ENCODE measurements around the gene REC8. TPM values are rescaled to one million over a fixed set of nuclear protein-coding genes. Genes with fewer than 3 reads are reported as not detected.

REC8 gene
- total and polyA plus RNA-seq, 9 donors, result 2.1 to 18.1 (median 10.7) TPM

DNA sequence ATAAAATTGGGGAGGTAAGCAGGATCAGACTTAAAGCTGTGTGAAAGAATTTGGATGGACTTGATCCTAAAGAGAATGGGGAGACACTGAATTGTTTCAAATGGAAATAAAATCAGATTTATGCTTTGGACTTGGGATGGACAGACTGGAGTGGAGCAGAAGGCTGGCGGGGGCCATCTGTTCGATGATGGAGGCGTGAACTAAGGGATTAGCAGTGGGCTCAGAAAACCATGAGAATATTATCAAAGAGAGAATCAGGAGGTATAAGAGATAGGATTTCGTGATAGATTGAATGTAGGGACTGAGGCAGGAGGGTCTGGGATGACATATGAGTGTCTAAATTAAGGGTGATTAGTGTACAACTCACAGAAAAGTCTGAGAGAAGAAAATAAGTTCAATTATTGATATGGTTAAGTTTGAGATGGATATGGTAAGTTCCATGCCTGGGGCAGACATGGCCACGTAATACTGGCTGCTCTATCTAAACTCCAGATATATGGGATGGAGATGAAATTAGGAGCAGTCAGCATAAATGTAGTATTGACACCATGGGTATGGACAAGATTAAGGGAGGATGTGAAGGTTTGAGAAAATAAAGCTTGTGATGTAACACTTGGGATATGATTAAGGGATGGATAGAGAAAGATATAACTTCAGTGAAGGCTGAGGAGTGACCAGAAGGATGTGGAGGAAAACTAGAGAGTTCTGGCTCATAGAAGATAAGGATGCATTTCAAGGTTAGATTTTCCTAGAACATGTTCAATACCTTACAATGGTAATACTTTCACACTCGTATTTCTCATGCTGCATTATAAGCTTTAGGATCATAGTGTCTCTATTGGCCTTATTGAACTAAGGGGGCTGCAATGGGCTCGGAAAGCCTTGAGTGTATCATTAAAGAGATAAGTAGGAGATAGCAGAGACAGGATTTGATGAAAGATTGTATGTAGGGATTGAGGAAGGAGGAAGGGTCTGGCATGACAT is 32.6 kb downstream of the REC8 start:
- Histone ChIP-seq H3K9me3 (replicated peaks; ENCODE audit: control insufficient read depth, low read depth, low read length) (no peaks in the 10 kb centered on the region), H3K4me3 (ENCODE audit: low read length) (no peak overlapping the region), H3K4me1 (ENCODE audit: control insufficient read depth, insufficient read depth, low read length) (no peaks in the 10 kb centered on the region), H3K27me3 (ENCODE audit: control insufficient read depth, insufficient read depth, low read length) (no peaks in the 10 kb centered on the region), H3K36me3 (ENCODE audit: control insufficient read depth, insufficient read depth, low read length) (peaks cover 59% of the 10 kb centered on the region), H3K27ac (ENCODE audit: low read length) (no peak overlapping the region)
- WGBS (ENCODE audit: insufficient coverage), result 100% methylated on average over 5 of the region's 7 CpGs
- DNase-seq, result no peak

DNA sequence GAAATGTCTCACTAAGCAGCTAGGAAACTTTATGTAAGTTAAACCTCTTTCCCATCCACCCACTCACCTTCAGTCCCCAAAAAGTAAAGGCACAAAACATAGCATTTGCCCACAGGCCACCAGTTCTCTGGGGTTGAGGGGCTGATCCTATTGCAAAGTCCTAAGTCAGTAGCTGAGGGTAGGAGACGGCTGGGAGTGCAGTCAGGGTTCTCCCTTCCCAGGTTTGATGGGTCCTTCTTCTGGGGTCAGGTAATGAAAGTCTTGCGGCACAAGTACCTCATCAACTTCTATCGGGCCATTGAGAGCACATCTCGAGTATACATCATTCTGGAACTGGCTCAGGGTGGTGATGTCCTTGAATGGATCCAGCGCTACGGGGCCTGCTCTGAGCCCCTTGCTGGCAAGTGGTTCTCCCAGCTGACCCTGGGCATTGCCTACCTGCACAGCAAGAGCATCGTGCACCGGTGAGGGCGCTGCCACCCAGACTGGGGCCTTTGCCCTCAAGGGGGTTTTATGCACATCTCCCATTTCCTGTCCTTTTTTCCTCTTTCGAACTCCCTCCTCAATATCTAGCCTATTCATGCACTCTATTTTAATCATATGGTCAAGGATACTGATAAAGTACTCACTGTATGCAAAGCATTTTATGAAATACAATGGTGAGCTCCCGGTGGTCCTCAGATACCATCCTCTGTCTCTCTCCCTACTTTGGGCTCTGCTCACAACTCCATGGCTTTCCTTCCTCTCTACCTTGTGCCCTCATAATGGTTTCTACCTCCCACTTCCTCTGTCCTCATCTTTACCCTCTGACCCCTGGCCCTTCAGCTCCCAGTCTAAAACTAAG is 34.6 kb downstream of the REC8 start:
- Histone ChIP-seq H3K36me3 (ENCODE audit: control insufficient read depth, insufficient read depth, low read length) (peaks cover 70% of the 10 kb centered on the region), H3K27me3 (ENCODE audit: control insufficient read depth, insufficient read depth, low read length) (no peaks in the 10 kb centered on the region), H3K4me1 (ENCODE audit: control insufficient read depth, insufficient read depth, low read length) (no peaks in the 10 kb centered on the region), H3K9me3 (replicated peaks; ENCODE audit: control insufficient read depth, low read depth, low read length) (no peaks in the 10 kb centered on the region), H3K4me3 (ENCODE audit: low read length) (no peak overlapping the region), H3K27ac (ENCODE audit: low read length) (no peak overlapping the region)
- DNase-seq, result no peak
- 91% methylated on average over 10 of the region's 11 CpGs for WGBS (ENCODE audit: insufficient coverage)

DNA sequence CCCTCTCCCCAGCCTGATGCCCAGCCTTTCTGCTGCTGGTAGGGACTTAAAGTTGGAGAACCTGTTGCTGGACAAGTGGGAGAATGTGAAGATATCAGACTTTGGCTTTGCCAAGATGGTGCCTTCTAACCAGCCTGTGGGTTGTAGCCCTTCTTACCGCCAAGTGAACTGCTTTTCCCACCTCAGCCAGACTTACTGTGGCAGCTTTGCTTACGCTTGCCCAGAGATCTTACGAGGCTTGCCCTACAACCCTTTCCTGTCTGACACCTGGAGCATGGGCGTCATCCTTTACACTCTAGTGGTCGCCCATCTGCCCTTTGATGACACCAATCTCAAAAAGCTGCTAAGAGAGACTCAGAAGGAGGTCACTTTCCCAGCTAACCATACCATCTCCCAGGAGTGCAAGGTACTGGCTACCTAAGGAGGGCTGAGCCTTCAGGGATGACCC is 35.2 kb downstream of the REC8 start:
- Histone ChIP-seq H3K27ac (ENCODE audit: low read length) (no peak overlapping the region), H3K9me3 (replicated peaks; ENCODE audit: control insufficient read depth, low read depth, low read length) (no peaks in the 10 kb centered on the region), H3K4me3 (ENCODE audit: low read length) (no peak overlapping the region), H3K27me3 (ENCODE audit: control insufficient read depth, insufficient read depth, low read length) (no peaks in the 10 kb centered on the region), H3K36me3 (ENCODE audit: control insufficient read depth, insufficient read depth, low read length) (peaks cover 67% of the 10 kb centered on the region), H3K4me1 (ENCODE audit: control insufficient read depth, insufficient read depth, low read length) (no peaks in the 10 kb centered on the region)
- WGBS (ENCODE audit: insufficient coverage), result 88% methylated on average over 5 of the region's 5 CpGs
- DNase-seq, result no peak

DNA sequence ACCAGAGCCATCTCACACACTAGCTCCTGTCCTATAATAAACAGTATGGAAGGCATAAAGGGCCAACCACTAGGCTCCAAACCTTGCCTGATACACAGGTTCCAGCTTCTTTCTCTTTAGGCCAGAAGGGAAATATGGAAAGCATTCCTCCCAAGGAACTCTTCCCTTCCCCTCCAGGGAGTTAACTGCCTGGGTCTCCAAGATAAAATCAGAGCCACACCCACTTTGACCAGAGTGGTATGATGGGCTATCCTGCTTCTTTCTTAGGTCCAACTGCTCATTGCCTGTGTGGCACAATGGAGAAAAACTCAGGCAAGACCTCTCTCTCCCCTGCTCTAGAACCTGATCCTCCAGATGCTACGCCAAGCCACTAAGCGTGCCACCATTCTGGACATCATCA is 35.7 kb downstream of the REC8 start:
- no peak for DNase-seq
- Histone ChIP-seq H3K4me3 (ENCODE audit: low read length) (no peak overlapping the region), H3K27ac (ENCODE audit: low read length) (no peak overlapping the region), H3K4me1 (ENCODE audit: control insufficient read depth, insufficient read depth, low read length) (no peaks in the 10 kb centered on the region), H3K9me3 (replicated peaks; ENCODE audit: control insufficient read depth, low read depth, low read length) (no peaks in the 10 kb centered on the region), H3K27me3 (ENCODE audit: control insufficient read depth, insufficient read depth, low read length) (no peaks in the 10 kb centered on the region), H3K36me3 (ENCODE audit: control insufficient read depth, insufficient read depth, low read length) (peaks cover 67% of the 10 kb centered on the region)
- WGBS (ENCODE audit: insufficient coverage), result no CpG with 5 or more reads among the region's 2 CpGs

DNA sequence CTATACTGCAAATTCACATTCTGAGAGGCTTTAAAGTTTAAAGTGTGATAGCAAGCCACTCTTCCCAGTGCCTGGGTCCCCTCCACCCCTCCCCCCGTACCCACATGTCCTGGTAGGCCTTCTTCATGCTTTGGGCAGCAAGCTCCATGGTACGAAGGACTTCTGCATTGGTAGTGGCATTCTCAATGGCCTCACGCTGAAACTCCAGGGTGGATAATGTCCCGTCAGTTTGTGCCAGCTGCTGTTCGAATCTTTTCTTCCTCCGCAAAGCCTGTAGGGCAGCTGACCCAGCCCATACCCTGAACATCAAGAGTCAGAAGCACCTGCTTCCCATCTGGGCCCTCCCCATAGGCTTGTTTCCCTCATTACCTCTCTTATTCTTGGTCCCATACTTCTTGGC is 39.4 kb downstream of the REC8 start:
- H3K4me1 ChIP-seq (ENCODE audit: control insufficient read depth, insufficient read depth, low read length), result peaks cover 17% of the 10 kb centered on the region
- 93% methylated on average over 6 of the region's 6 CpGs for WGBS (ENCODE audit: insufficient coverage)
- no peak overlapping the region for H3K4me3 ChIP-seq (ENCODE audit: low read length)
- no peaks in the 10 kb centered on the region for H3K9me3 ChIP-seq (replicated peaks; ENCODE audit: control insufficient read depth, low read depth, low read length)
- no peaks in the 10 kb centered on the region for H3K27me3 ChIP-seq (ENCODE audit: control insufficient read depth, insufficient read depth, low read length)
- no peak overlapping the region for H3K27ac ChIP-seq (ENCODE audit: low read length)
- no peak for DNase-seq
- peaks cover 57% of the 10 kb centered on the region for H3K36me3 ChIP-seq (ENCODE audit: control insufficient read depth, insufficient read depth, low read length)

DNA sequence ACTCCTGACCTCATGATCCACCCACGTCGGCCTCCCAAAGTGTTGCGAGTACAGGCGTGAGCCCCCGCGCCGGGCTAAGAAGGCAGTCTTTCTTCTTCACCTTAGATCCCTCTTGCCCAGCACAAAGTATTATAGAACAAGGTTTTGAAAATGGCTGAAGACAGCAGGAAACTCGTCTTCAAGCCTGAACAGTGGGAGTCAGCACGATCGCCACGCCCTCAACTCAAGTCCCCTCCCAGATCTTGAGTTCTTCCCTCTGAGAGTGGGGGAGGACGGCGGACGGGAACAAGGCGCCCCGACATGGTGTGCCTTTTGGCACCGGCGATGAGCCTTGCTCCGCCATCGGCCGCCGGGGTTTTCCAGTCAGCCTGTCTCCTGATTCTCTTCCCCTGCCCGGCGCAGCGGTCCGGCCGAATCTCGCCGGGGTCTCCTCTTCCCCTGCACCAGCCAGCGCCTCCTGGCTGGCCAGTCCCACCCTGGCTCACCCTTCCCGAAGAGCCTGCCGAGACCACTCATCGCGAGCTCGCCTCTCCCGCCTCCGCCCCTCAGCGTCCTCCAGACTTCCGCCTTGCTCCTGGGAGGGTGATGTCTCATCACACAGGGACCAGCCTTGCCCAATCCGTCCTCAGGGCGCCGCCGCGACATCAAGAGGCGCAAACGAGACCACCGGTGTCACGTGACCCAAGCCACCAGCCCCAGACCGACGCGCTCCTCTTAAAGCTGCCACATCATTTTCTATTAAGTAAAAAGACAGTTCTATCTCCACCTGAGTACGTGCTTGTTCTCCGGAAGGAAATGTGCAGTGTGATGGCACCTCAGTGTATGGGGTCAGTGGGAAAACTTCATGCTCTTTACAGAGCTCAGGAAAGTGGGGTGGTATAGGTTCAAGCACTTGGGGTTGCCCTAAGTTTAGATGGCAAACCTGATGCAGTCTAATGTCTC is 41.3 kb downstream of the REC8 start, which contains the start of gene CHMP4A:
Gene CHMP4A, minus strand, starts transcription at position 565 of the 942 bp plus-strand sequence. Its CDS starts 49 bp downstream, at position 516.
- H3K27me3 ChIP-seq (ENCODE audit: control insufficient read depth, insufficient read depth, low read length), result no peaks in the 10 kb centered on the region
- peak within 1 kb of the TSS; percentile 100 for H3K27ac ChIP-seq (ENCODE audit: low read length)
- peaks cover 17% of the 10 kb centered on the region for H3K4me1 ChIP-seq (ENCODE audit: control insufficient read depth, insufficient read depth, low read length)
- under 1% methylated on average over 30 of the region's 53 CpGs for WGBS (ENCODE audit: insufficient coverage)
- peak; percentile 99 for DNase-seq
- peaks cover 49% of the 10 kb centered on the region for H3K36me3 ChIP-seq (ENCODE audit: control insufficient read depth, insufficient read depth, low read length)
- H3K9me3 ChIP-seq (replicated peaks; ENCODE audit: control insufficient read depth, low read depth, low read length), result no peaks in the 10 kb centered on the region
- peak within 1 kb of the TSS; percentile 76 for H3K4me3 ChIP-seq (ENCODE audit: low read length)

DNA sequence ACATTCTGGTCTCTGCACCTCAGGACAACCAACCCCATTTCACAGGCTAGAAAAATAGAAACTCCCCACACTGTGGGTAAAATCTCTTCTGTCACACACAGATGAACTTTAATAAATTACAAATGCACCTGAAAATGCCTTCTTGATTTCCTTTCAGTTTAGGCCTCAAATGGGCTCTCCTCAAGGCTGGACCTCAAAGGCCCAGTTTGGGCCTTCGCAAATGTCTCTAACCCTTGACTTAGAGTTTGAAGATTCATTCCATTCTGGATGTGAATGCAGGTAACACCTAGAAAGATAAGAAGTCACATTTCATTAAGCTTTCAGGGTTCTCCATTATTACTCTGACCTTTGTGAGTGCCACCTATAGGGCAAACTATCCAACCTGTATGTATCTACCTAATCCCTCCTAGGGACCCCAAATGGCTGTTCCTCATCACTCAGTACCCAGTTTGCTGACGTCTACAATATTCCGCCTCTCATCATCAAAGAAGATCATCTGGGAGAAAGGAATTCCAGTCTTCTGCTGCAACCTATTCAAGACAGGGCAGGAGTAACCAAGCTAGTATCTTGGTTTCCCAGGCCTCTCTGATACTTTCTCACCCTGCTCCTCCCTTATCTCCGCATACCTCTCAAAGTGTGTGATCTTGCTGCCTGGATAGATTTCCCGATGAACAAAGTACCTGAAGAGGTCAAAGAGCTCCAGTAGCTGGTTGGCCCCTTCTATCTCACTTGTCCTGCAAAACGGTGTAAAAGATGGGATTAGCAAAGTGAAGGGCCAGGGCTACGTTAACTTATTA is 42.2 kb downstream of the REC8 start:
- Histone ChIP-seq H3K36me3 (ENCODE audit: control insufficient read depth, insufficient read depth, low read length) (peaks cover 41% of the 10 kb centered on the region), H3K4me3 (ENCODE audit: low read length) (peak overlapping the region; percentile 76), H3K4me1 (ENCODE audit: control insufficient read depth, insufficient read depth, low read length) (peaks cover 17% of the 10 kb centered on the region), H3K27me3 (ENCODE audit: control insufficient read depth, insufficient read depth, low read length) (no peaks in the 10 kb centered on the region), H3K27ac (ENCODE audit: low read length) (peak overlapping the region; percentile 100), H3K9me3 (replicated peaks; ENCODE audit: control insufficient read depth, low read depth, low read length) (no peaks in the 10 kb centered on the region)
- 94% methylated on average over 4 of the region's 7 CpGs for WGBS (ENCODE audit: insufficient coverage)
- DNase-seq, result no peak

DNA sequence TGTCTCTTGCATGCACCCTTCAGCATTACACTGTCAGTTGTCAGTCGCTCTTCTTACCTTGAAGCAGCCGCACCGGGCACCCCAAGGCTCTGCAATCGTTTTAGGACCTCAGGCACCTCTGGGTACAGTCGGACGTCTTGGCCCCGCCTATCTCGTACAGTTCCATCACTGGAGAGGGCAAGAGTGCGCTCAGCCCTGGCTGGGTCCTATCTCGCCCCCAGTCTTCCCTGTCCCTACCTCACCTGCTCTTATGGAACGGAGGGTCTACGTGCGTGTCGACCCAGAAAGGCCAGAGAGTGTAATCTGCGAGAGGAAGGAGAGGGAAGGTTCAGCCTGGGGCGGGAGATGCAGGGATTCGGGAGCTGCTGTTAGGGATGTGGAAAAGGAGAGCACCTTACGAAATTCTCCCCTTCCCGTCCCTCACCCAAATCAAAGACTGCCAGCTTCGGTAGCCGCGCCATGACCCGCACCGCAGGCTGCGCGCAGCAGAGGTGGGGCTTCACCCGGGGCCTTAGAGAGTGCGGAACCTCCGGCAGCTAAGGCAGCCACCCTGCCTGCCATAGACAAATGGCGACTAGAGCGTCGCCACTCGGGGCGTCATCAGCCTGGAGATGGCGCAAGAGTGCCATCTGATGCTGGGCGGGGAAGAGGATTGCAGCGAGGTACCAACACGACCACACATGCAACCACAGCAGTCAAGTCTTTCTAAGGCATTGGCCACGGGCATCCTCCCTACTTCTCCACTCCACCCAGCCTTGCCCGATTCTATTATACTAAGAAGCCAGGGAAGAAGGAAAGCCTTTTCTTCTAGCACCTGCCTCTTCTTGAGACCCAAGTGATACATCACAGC is 43.8 kb downstream of the REC8 start, which contains the start of gene MDP1:
Gene MDP1, minus strand, starts transcription at position 572 of the 850 bp plus-strand sequence. Its CDS starts 111 bp downstream, at position 461.
- Histone ChIP-seq H3K4me1 (ENCODE audit: control insufficient read depth, insufficient read depth, low read length) (peaks cover 17% of the 10 kb centered on the region), H3K4me3 (ENCODE audit: low read length) (peak within 1 kb of the TSS; percentile 66), H3K27me3 (ENCODE audit: control insufficient read depth, insufficient read depth, low read length) (no peaks in the 10 kb centered on the region), H3K36me3 (ENCODE audit: control insufficient read depth, insufficient read depth, low read length) (peaks cover 24% of the 10 kb centered on the region), H3K27ac (ENCODE audit: low read length) (peak within 1 kb of the TSS; percentile 97), H3K9me3 (replicated peaks; ENCODE audit: control insufficient read depth, low read depth, low read length) (no peaks in the 10 kb centered on the region)
- 0% methylated on average over 18 of the region's 40 CpGs for WGBS (ENCODE audit: insufficient coverage)
- peak; percentile 94 for DNase-seq
